ENCODE data around the gene KBTBD4.
A peak's percentile ranks its signal among the peaks of the same experiment; 100 is the strongest.

KBTBD4 gene

DNA sequence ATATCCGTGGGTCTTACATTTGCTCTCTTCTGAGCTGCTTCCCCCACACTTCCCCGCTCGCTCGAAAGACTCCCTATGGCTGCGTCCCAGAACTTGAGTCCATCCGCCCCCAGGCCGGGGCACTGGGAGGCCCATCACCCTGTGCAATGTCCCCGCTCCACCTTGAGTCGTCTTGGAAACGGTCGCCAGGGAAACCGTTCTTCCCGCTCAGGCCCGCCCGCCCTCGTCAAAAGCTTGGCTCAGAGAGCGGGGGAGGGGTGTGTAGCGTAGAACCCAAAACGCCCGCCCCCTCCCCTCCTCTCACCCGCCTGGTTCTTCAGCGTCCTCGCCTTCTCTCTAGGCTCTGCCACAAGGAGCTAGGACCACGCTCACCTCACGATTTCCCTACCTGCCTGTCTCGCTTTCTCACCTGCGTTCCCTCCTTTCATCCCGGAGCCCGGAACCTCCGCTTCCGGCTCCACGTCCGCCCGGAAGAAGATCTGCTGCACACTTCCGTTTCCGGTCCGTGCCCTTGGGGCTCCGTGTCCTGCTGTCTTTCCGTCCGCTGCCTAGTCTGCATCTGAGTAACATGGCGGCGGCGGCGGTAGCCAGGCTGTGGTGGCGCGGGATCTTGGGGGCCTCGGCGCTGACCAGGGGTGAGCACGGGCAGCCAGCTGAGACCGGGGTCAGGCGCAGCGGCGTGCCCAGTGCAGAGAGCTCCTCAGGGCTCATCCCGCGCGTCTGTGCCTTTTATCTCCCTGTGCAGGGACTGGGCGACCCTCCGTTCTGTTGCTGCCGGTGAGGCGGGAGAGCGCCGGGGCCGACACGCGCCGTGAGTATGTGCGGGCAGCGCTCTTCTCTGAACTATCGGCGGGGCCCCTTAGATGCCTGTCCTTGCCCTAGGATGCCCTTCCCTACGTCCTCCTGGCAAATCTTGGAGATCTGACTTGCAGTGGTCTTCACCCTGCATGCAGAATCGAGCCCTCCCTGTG, at the start of gene KBTBD4, which contains the start of gene NDUFS3:
Gene KBTBD4 (minus strand): TSS at position 447 of the 971 bp plus-strand sequence. CDS start 19 bp downstream, at position 428.
Gene NDUFS3 (plus strand): TSS at position 551 of the 971 bp plus-strand sequence. CDS start 18 bp downstream, at position 569.
- DNase-seq (ENCODE audit: low read depth), result peak; percentile 81

DNA sequence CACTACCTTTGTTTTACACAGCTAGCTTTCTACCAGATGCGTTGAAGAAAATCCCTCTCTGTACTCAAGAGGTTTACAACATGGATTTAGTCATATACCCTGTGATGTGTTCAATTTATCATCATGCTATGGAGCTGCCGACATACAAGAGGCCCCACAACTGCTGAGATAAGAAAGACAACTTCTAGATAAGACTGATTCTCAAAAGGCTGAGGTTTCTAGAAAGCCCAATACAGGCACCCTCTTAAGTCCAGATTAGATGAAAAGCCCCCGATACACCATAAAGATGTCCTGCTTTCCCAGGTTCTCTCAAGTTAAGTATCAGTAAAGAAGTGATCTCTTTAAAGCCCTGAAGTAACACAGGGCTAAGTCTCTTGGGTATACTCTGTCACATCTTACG, 49.3 kb upstream of the KBTBD4 start:
- DNase-seq (ENCODE audit: low read depth), result no peak

- no peak for DNase-seq (ENCODE audit: low read depth)
Measured at GRCh38 chr11:47626234-47626633, 47.5 kb upstream of the KBTBD4 start.

DNA sequence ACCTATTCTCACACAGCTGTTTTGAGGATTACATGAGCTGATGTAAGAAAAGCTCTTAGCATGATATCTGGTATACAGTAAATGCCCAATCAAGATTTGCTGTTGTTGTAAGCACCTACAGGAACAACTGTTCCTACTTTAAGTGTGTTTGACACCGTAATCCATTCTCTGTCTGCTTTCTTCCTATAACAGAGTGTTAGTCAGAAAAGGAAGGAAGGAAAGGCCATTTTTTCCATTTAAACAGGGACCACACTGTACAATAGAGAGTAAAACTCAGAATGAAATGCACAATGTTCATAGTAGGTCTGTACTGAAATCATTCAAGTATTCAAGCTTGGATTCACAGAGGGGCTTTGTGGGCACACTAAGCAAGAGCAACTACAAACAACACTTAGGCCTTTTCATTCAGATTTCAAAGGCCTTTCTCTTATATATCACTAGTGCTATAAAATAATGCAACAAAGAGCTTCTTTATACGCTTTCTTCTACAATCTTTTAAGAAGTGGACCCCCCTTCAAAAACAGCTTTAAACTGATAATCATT, 42.1 kb upstream of the KBTBD4 start:
- DNase-seq (ENCODE audit: low read depth), result no peak

DNA sequence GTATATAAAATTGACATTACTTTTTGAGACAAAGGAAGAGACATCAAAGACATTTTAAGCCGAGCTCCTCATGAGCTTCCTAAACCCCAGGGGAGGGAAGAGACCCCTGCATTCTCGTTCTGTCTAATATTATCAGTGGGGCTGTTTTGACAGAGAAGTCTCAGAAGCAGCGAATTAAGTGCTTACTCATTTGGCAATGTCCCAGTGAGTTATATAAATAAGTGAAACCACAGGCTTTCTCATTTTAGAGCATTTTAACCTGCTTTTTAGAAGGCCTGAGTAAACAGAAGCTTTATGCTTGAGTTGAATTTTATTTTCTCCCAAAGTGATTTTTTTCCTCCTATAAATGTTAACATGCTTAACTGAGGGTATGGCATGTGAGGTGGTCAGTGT, 38.6 kb upstream of the KBTBD4 start:
- no peak for DNase-seq (ENCODE audit: low read depth)

- peak; percentile 79 for DNase-seq (ENCODE audit: low read depth)
Measured at GRCh38 chr11:47616726-47617416, 38.1 kb upstream of the KBTBD4 start.

GRCh38 chr11:47615249-47615648, 36.5 kb upstream of the KBTBD4 start:
- no peak for DNase-seq (ENCODE audit: low read depth)

DNA sequence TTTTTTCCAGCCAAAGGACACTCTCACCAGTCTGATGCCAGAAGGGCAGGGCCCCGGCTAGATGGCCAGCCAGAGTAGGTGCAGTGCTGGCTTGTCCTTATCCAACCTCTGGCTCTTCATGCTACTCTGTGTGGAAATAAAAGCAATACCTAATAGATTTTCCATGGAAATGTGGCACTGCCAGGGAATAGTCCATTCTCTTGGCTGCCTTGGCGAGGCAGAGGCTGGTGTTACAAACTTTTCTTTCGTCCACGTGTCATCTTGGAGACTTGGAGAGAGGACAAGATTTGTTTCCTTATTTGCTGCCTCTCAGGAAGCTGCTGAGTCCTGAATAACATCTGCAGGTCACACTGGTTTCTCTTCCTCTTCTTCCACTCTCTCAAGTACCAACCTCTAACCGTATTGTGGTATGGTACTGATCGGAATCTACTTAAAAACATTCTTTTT, 32.6 kb upstream of the KBTBD4 start:
- no peak for DNase-seq (ENCODE audit: low read depth)

- DNase-seq (ENCODE audit: low read depth), result no peak
Measured at GRCh38 chr11:47609675-47610074, 30.9 kb upstream of the KBTBD4 start.

GRCh38 chr11:47607380-47607779, 28.6 kb upstream of the KBTBD4 start:
- DNase-seq (ENCODE audit: low read depth), result peak; percentile 92

GRCh38 chr11:47606731-47607130, 28.0 kb upstream of the KBTBD4 start:
- no peak for DNase-seq (ENCODE audit: low read depth)

GRCh38 chr11:47605921-47606320, 27.2 kb upstream of the KBTBD4 start:
- DNase-seq (ENCODE audit: low read depth), result no peak

DNA sequence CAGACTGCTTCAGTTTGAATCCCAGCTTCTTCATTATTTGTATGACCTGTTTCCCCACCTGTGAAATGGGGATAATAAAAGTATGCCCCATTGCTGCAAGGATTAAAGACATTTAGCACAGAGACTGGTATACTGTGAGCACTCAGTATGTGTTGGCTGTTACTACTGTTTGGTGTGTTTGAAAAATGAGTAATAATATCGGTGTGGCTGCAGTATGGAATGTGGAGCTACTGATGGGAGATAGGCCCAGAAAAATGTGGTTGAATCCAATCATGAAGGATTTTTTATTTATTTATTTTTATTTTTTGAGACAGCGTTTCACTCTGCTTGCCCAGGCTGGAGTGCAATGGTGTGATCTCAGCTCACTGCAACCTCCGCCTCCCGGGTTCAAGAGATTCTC, 24.5 kb upstream of the KBTBD4 start:
- DNase-seq (ENCODE audit: low read depth), result no peak

- no peak for DNase-seq (ENCODE audit: low read depth)
Measured at GRCh38 chr11:47599902-47600301, 21.1 kb upstream of the KBTBD4 start.

DNA sequence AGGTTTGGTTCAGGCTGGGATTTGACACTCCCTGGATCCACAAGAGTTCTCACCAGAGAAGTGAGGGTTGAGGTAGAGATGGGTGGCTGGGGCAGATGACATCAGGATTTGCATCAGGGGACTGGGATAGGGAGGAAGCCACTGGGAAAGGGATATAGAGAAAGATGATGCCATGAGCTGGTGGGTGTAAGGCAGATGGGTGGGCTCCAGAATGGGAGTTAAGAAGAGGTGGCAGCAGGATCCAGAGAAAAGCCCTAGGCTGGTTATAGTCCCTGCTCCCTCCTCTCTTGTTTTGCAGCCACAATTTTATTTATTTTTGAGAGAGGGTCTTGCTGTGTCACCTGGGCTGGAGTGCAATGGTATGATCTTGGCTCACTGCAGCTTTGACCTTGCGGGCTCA, 17.2 kb upstream of the KBTBD4 start:
- DNase-seq (ENCODE audit: low read depth), result no peak

DNA sequence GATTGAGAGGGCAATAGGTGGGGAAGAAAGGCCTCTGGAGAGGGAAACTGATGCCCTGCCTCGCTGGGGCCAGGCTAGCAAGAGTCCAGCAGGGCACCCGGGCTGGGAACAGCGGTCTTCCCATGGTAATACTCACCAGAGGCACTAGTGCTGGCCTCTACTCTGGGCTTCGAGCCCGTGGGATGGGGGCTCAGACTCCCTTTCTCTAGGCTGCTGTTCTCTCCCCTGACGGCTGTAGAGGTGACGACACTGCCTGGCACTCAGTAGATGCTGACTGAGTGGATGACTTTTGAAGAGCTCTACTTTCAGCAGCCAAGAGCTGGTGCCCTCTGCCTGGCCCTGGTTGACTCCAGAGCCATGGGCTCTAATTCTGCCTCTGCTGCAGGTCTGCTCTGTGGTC, 16.3 kb upstream of the KBTBD4 start:
- no peak for DNase-seq (ENCODE audit: low read depth)

GRCh38 chr11:47593934-47594855, 15.4 kb upstream of the KBTBD4 start, which contains the start of gene C1QTNF4:
Gene C1QTNF4, minus strand, starts transcription at chr11:47594411. Its CDS starts 3,601 bp downstream, at chr11:47590810.
- DNase-seq (ENCODE audit: low read depth), result no peak

DNA sequence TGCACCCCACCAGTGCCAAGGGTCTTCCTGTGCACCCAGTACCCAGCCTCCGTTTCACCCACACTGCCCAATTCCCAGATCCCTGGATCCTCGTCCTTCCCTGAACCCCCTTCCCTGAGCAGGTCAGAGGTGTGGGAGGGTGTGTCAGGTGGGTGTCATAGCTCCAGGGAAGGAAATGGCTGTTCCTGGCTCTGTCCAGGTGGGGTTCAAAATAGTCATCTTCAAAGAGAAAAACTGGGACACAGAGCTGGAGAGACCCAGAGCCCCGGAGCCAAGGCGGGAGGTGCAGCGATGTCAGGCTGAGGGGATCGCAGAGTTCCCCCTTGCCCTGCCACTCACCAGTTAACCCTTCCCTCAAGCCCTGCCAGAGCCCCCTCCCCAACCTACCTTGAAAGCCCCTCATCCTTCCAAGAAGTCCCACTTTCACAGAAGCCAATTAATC, 14.7 kb upstream of the KBTBD4 start:
- no peak for DNase-seq (ENCODE audit: low read depth)

DNA sequence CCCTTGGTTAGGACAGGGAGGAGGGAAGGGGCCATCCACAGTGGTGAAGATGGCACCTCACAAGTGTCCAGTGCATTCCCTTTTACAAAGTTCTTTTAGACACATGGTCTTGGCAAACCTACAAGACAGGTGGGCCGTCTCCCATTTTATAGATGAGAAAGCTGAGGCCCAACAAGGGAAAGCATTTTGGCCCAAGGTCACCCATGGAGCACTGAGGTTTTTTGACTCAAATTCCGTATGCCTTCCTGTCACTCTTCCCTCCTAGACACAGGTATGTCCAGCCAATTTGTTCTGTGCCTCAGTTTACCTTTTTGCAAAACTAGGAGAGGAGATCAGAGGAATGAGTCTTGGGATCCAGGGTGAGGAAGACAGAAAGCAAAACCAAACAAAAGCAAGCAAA, 14.2 kb upstream of the KBTBD4 start:
- DNase-seq (ENCODE audit: low read depth), result no peak

DNA sequence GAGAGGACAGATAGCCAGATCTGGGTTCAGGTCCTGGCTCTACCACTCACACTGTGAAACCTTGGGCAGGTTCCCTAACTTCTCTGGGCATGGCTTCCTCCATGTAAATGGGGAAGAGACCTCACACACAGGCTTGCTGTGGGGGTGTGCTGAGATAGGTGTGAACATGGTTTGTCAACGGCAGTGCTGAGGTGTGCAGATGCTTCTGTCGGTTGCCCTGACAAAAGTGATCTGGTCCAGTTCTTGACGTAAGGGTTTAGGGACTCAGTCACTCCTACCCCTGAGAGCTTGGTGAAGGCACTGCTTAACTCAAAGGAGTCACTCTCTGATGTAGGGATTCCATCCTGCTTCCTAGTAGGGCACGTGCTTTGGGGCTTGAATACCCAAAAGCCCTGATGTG, 13.5 kb upstream of the KBTBD4 start:
- no peak for DNase-seq (ENCODE audit: low read depth)

- DNase-seq (ENCODE audit: low read depth), result no peak
Measured at GRCh38 chr11:47591764-47592163, 13.0 kb upstream of the KBTBD4 start.

Measured in fibroblast of the conjunctiva (primary cell).